ENCODE measurements around the gene HAUS2.

DNA sequence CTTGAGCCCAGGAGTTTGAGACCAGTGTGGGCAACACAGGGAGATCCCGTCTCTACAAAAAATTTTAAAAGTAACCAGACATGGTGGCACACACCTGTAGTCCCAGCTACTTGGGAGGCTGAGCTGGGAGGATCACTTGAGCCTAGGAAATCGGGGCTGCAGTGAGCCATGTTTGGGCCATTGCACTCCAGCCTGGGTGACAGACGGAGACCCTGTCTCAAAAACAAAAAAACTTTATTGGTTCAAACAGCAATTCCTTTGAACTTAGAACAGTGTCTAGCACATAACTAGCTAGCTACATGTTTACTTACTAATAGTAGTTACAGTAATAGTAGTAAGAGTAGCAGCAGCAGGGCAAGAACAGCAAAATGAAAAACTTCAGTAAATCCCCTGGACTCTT lies 10.1 kb downstream of the HAUS2 start:
- TF ChIP-seq, protein P1, sequence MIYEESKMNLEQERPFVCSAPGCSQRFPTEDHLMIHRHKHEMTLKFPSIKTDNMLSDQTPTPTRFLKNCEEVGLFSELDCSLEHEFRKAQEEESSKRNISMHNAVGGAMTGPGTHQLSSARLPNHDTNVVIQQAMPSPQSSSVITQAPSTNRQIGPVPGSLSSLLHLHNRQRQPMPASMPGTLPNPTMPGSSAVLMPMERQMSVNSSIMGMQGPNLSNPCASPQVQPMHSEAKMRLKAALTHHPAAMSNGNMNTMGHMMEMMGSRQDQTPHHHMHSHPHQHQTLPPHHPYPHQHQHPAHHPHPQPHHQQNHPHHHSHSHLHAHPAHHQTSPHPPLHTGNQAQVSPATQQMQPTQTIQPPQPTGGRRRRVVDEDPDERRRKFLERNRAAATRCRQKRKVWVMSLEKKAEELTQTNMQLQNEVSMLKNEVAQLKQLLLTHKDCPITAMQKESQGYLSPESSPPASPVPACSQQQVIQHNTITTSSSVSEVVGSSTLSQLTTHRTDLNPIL (CRISPR knock-in tag; IDR thresholded peaks at IDR 0.05; ENCODE audit: low read depth) = no peak
- TF ChIP-seq, protein P2, sequence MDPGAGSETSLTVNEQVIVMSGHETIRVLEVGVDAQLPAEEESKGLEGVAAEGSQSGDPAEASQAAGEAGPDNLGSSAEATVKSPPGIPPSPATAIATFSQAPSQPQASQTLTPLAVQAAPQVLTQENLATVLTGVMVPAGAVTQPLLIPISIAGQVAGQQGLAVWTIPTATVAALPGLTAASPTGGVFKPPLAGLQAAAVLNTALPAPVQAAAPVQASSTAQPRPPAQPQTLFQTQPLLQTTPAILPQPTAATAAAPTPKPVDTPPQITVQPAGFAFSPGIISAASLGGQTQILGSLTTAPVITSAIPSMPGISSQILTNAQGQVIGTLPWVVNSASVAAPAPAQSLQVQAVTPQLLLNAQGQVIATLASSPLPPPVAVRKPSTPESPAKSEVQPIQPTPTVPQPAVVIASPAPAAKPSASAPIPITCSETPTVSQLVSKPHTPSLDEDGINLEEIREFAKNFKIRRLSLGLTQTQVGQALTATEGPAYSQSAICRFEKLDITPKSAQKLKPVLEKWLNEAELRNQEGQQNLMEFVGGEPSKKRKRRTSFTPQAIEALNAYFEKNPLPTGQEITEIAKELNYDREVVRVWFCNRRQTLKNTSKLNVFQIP (CRISPR knock-in tag; IDR thresholded peaks at IDR 0.05; ENCODE audit: borderline replicate concordance, low read depth) = no peak
- TF ChIP-seq ZFP30 (CRISPR knock-in tag; IDR thresholded peaks at IDR 0.05) = no peak
- TF ChIP-seq, protein P3, sequence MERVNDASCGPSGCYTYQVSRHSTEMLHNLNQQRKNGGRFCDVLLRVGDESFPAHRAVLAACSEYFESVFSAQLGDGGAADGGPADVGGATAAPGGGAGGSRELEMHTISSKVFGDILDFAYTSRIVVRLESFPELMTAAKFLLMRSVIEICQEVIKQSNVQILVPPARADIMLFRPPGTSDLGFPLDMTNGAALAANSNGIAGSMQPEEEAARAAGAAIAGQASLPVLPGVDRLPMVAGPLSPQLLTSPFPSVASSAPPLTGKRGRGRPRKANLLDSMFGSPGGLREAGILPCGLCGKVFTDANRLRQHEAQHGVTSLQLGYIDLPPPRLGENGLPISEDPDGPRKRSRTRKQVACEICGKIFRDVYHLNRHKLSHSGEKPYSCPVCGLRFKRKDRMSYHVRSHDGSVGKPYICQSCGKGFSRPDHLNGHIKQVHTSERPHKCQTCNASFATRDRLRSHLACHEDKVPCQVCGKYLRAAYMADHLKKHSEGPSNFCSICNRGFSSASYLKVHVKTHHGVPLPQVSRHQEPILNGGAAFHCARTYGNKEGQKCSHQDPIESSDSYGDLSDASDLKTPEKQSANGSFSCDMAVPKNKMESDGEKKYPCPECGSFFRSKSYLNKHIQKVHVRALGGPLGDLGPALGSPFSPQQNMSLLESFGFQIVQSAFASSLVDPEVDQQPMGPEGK (CRISPR knock-in tag; IDR thresholded peaks at IDR 0.05; ENCODE audit: borderline replicate concordance) = no peak
- TF ChIP-seq TOX (CRISPR knock-in tag; IDR thresholded peaks at IDR 0.05; ENCODE audit: borderline replicate concordance) = no peak

All from SK-N-SH treated with all-trans-retinoic acid at 6 μM for 48 hours (cell line).